Endothelial cell of umbilical vein (primary cell): Measurements from ENCODE around the gene SSUH2. TPM values are rescaled to one million over a fixed set of nuclear protein-coding genes. Genes with fewer than 3 reads are reported as not detected.

ENCODE experiments used
- BruUV-seq: library from RNA; stranded (reverse); fragments of 400-500 nt; replicated peaks from 2 replicates; lab custom pipeline; 2021; lab: Mats Ljungman, UMichigan
- CTCF ChIA-PET: fragments of 300-600, 350-600 bp; sonication (Branson Sonifier 250); formaldehyde crosslinking; loops from one replicate; lab custom pipeline; 2021; ENCODE audit warnings: antibody characterized with exemption, inconsistent platforms; lab: Charles Lee
- POLR2A ChIA-PET: fragments of 300-600, 350-600 bp; sonication (Branson Sonifier 250); formaldehyde crosslinking; loops from one replicate; lab custom pipeline; 2021; ENCODE audit warnings: antibody characterized with exemption, inconsistent platforms; lab: Charles Lee
- DNase-seq: peaks from one replicate; pipeline ENCODE4 v3.0.0-alpha.2; 2011; ENCODE audit warnings: low read depth, low spot score
- FAIRE-seq: peaks from 2 replicates; lab custom pipeline; 2011; peaks lifted over from hg19 to GRCh38; lab: Jason Lieb, UNC
- H2AFZ ChIP-seq: 2 replicates; pipeline ENCODE4 v1.6.0; 2012; ENCODE audit warnings: low read depth, low read length, control low read depth, inconsistent platforms
- H3K27ac ChIP-seq: 2 replicates; pipeline ENCODE4 v1.5.1; 2011; ENCODE audit warnings: low read depth, mild to moderate bottlenecking, control low read depth, low read length, moderate library complexity; ENCODE audit not compliant: insufficient read depth
- H3K27me3 ChIP-seq, 2 experiments: 2 replicates each; pipeline versions ENCODE4 v1.6.0 to v1.6.1; 2011; ENCODE audit warnings: low read length in 2 of 2, mixed read lengths in 1 of 2; ENCODE audit not compliant: control insufficient read depth in 2 of 2, insufficient read depth in 2 of 2
- H3K36me3 ChIP-seq, 2 experiments: 2 replicates in 1 of 2; 3 replicates in 1 of 2; pipeline ENCODE4 v1.5.1; 2011; ENCODE audit warnings: low read length in 2 of 2, mild to moderate bottlenecking in 1 of 2, moderate library complexity in 1 of 2; ENCODE audit not compliant: control insufficient read depth in 2 of 2, insufficient read depth in 2 of 2; ENCODE audit errors: extremely low read depth in 1 of 2
- H3K4me1 ChIP-seq: 3 replicates; pipeline ENCODE4 v1.5.1; 2011; ENCODE audit warnings: mild to moderate bottlenecking, low read length; ENCODE audit not compliant: control insufficient read depth, insufficient read depth; ENCODE audit errors: extremely low read depth
- H3K4me2 ChIP-seq: 2 replicates; pipeline ENCODE4 v1.6.1; 2011; ENCODE audit warnings: low read length, control low read depth, mixed read lengths; ENCODE audit not compliant: insufficient read depth
- H3K4me3 ChIP-seq, 3 experiments: fragments of 200-600 bp in 1 of 3; sonication (generic), shearing (Covaris generic) in 1 of 3; replicated peaks in 1 of 3; 2 replicates each; pipeline ENCODE4 v1.5.1; 2011 to 2016; ENCODE audit warnings: control low read depth in 3 of 3, low read length in 3 of 3, mild to moderate bottlenecking in 2 of 3, inconsistent platforms in 1 of 3, low read depth in 1 of 3, moderate library complexity in 1 of 3; ENCODE audit not compliant: insufficient read depth in 1 of 3
- H3K79me2 ChIP-seq: 2 replicates; pipeline ENCODE4 v1.6.0; 2012; ENCODE audit warnings: low read length, inconsistent platforms; ENCODE audit not compliant: control insufficient read depth, insufficient read depth
- H3K9ac ChIP-seq: replicated peaks from 2 replicates; pipeline ENCODE3; 2011; ENCODE audit warnings: low read length, control low read depth; ENCODE audit not compliant: insufficient read depth; ENCODE audit errors: extremely low read depth
- H3K9me1 ChIP-seq: replicated peaks from 3 replicates; pipeline ENCODE4 v1.6.0; 2011; ENCODE audit warnings: mild to moderate bottlenecking, low read length; ENCODE audit not compliant: control insufficient read depth, insufficient read depth; ENCODE audit errors: extremely low read depth
- H3K9me3 ChIP-seq: replicated peaks from 2 replicates; pipeline ENCODE4 v1.5.1; 2012; ENCODE audit warnings: low read length, inconsistent platforms; ENCODE audit not compliant: control insufficient read depth, insufficient read depth
- H4K20me1 ChIP-seq: replicated peaks from 2 replicates; pipeline ENCODE3; 2011; ENCODE audit warnings: mild to moderate bottlenecking, low read length; ENCODE audit not compliant: control insufficient read depth, insufficient read depth; ENCODE audit errors: extremely low read depth
- CTCF ChIP-seq, 2 donors: IDR thresholded peaks; 1 replicate in 1 of 2; 2 replicates in 1 of 2; pipeline ENCODE4 v1.5.1; 2011; ENCODE audit warnings: low read length in 2 of 2, mild to moderate bottlenecking in 2 of 2, moderate library complexity in 2 of 2, control low read depth in 1 of 2, inconsistent platforms in 1 of 2, low read depth in 1 of 2; ENCODE audit not compliant: insufficient read depth in 1 of 2; ENCODE audit errors: extremely low read depth in 1 of 2
- EZH2 ChIP-seq: IDR thresholded peaks from 2 replicates; pipeline ENCODE4 v1.6.1; 2012; ENCODE audit warnings: borderline replicate concordance, low read depth, mild to moderate bottlenecking, moderate library complexity, low read length, inconsistent platforms; ENCODE audit not compliant: severe bottlenecking
- FOS ChIP-seq: IDR thresholded peaks from 2 replicates; pipeline ENCODE4 v1.6.1; 2011; ENCODE audit warnings: mild to moderate bottlenecking, low read length, moderate library complexity, borderline replicate concordance; ENCODE audit not compliant: insufficient read depth
- GATA2 ChIP-seq: IDR thresholded peaks from 2 replicates; pipeline ENCODE4 v1.7.0; 2011; ENCODE audit warnings: low read depth, mild to moderate bottlenecking, moderate library complexity, mixed read lengths, low read length; ENCODE audit not compliant: insufficient read length, insufficient read depth
- JUN ChIP-seq: IDR thresholded peaks from 2 replicates; pipeline ENCODE4 v1.6.1; 2011; ENCODE audit warnings: borderline replicate concordance, low read depth; ENCODE audit not compliant: insufficient read length, insufficient read depth
- MYC ChIP-seq: IDR thresholded peaks from one replicate; pipeline ENCODE4 v1.6.1; 2011; ENCODE audit warnings: mild to moderate bottlenecking, low read depth, low read length
- POLR2A ChIP-seq: IDR thresholded peaks from 2 replicates; pipeline ENCODE4 v1.6.1; 2012; ENCODE audit warnings: low read depth, mild to moderate bottlenecking, control low read depth, low read length
- POLR2AphosphoS5 ChIP-seq: IDR thresholded peaks from 2 replicates; pipeline ENCODE4 v1.6.1; 2012; ENCODE audit warnings: low read depth, mild to moderate bottlenecking, control low read depth, low read length, moderate library complexity; ENCODE audit not compliant: insufficient read depth
- dilution Hi-C: fragments of 300-500 bp; cut with MboI; formaldehyde crosslinking; loops from one replicate; pipeline ENCODE4 v1.15.0; 2019; ENCODE audit warnings: low sequenced_read_pairs; ENCODE audit not compliant: extremely low pct_ligation_motif_present
- intact Hi-C: fragments of 100-400 bp; cut with micrococcal nuclease; formaldehyde crosslinking; loops from one replicate; pipeline ENCODE4 v1.10.0; 2022
- polyA plus RNA-seq, 4 experiments: library from polyadenylated mRNA; depleted of rRNA in 3 of 4; stranded (reverse) in 3 of 4; unstranded in 1 of 4; fragments of >200 nt; gene quantifications; 2 replicates each; pipeline versions ENCODE4 v1.2.1 to v1.2.3, GENCODE V29; 2011 to 2012; ENCODE audit warnings: missing spikeins in 1 of 4
- total RNA-seq: library from RNA; stranded (reverse); gene quantifications from 2 replicates; pipeline ENCODE4 v1.2.3, GENCODE V29; 2021
- TF ChIP-seq, protein P1 (sequence below): IDR thresholded peaks from 2 replicates; pipeline ENCODE4 v1.6.1; 2011; ENCODE audit not compliant: insufficient read depth, insufficient read length

SSUH2 gene
- total and polyA plus RNA-seq, 2 donors (not counting 3 experiments of a cell fraction or from before 2014, with no cell fraction given), result 0.44 TPM; not detected in 1

GRCh38 chr3:8603115-8603710, 41.4 kb downstream of the SSUH2 start:
- TF ChIP-seq POLR2AphosphoS5 (no peak), MYC (no peak), JUN (no peak), GATA2 (no peak), EZH2 (no peak), FOS (no peak), POLR2A (no peak), CTCF (IDR thresholded peaks at IDR 0.05; ENCODE audit: extremely low read depth in 1 of 2, insufficient read depth in 1 of 2, low read depth in 1 of 2, low read length in 2 of 2) (no peak)
- TF ChIP-seq, protein P1, sequence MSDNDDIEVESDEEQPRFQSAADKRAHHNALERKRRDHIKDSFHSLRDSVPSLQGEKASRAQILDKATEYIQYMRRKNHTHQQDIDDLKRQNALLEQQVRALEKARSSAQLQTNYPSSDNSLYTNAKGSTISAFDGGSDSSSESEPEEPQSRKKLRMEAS, result no peak
- no peak overlapping the region for H3K4me3 ChIP-seq
- no peak overlapping the region for H3K4me2 ChIP-seq
- H3K79me2 ChIP-seq, result no peaks in the 10 kb centered on the region
- BruUV-seq, result no TSS peak
- no peak for FAIRE-seq
- intact Hi-C loops (no loop called here), dilution Hi-C loops (no loop called here)
- peak; percentile 5 for DNase-seq
- no peaks in the 10 kb centered on the region for H3K4me1 ChIP-seq
- no peaks in the 10 kb centered on the region for H3K36me3 ChIP-seq
- no peak overlapping the region for H3K9ac ChIP-seq
- CTCF ChIA-PET, result no interaction called here
- no peaks in the 10 kb centered on the region for H3K9me3 ChIP-seq
- H3K27me3 ChIP-seq, result no peaks in the 10 kb centered on the region
- no peaks in the 10 kb centered on the region for H3K9me1 ChIP-seq
- no peaks in the 10 kb centered on the region for H4K20me1 ChIP-seq
- no peak overlapping the region for H2AFZ ChIP-seq
- no peak overlapping the region for H3K27ac ChIP-seq
- POLR2A ChIA-PET, result no interaction called here
